ENCODE results near the gene PRKCI. TPM values are rescaled to one million over a fixed set of nuclear protein-coding genes. Genes with fewer than 3 reads are reported as not detected.

The PRKCI gene
- total RNA-seq, 1 donor from 2014 or later, result 64.0 TPM

- Mint-ChIP-seq H3K4me1 (peaks cover 48% of the 10 kb centered on the region), H3K27me3 (ENCODE audit: low read depth) (no peaks in the 10 kb centered on the region), H3K27ac (peak overlapping the region; percentile 83), H3K9me3 (no peaks in the 10 kb centered on the region), H3K4me3 (no peak overlapping the region), H3K36me3 (no peaks in the 10 kb centered on the region)
- no peak for DNase-seq (ENCODE audit: low spot score in 2 of 2, unreplicated experiment in 2 of 2)
- TF ChIP-seq CTCF (IDR thresholded peaks at IDR 0.05; ENCODE audit: unreplicated experiment), result no peak
Observed at GRCh38 chr3:170317954-170318353, 95.7 kb downstream of the PRKCI start.

GRCh38 chr3:170320461-170321121, 98.4 kb downstream of the PRKCI start:
- no peaks in the 10 kb centered on the region for H3K27me3 Mint-ChIP-seq (ENCODE audit: low read depth)
- peaks cover 2% of the 10 kb centered on the region for H3K9me3 Mint-ChIP-seq
- peaks cover 58% of the 10 kb centered on the region for H3K4me1 Mint-ChIP-seq
- H3K4me3 Mint-ChIP-seq, result no peak overlapping the region
- H3K36me3 Mint-ChIP-seq, result peaks cover 2% of the 10 kb centered on the region
- peak overlapping the region; percentile 91 for H3K27ac Mint-ChIP-seq
- DNase-seq (ENCODE audit: low spot score in 2 of 2, unreplicated experiment in 2 of 2), result no peak
- no peak for TF ChIP-seq CTCF (IDR thresholded peaks at IDR 0.05; ENCODE audit: unreplicated experiment)

- TF ChIP-seq CTCF (IDR thresholded peaks at IDR 0.05; ENCODE audit: unreplicated experiment), result no peak
- no peaks in the 10 kb centered on the region for H3K27me3 Mint-ChIP-seq (ENCODE audit: low read depth)
- DNase-seq (ENCODE audit: low spot score in 2 of 2, unreplicated experiment in 2 of 2), result no peak
- peaks cover 2% of the 10 kb centered on the region for H3K36me3 Mint-ChIP-seq
- peaks cover 58% of the 10 kb centered on the region for H3K4me1 Mint-ChIP-seq
- peak overlapping the region; percentile 3 for H3K4me3 Mint-ChIP-seq
- peaks cover 3% of the 10 kb centered on the region for H3K9me3 Mint-ChIP-seq
- peak overlapping the region; percentile 91 for H3K27ac Mint-ChIP-seq
Observed at GRCh38 chr3:170321321-170322034, 99.3 kb downstream of the PRKCI start.

- peak overlapping the region; percentile 28 for H3K4me3 Mint-ChIP-seq
- H3K27me3 Mint-ChIP-seq (ENCODE audit: low read depth), result no peaks in the 10 kb centered on the region
- peaks cover 2% of the 10 kb centered on the region for H3K36me3 Mint-ChIP-seq
- DNase-seq (ENCODE audit: low spot score in 2 of 2, unreplicated experiment in 2 of 2), result no peak
- peaks cover 49% of the 10 kb centered on the region for H3K4me1 Mint-ChIP-seq
- peaks cover 9% of the 10 kb centered on the region for H3K9me3 Mint-ChIP-seq
- H3K27ac Mint-ChIP-seq, result peak overlapping the region; percentile 85
- no peak for TF ChIP-seq CTCF (IDR thresholded peaks at IDR 0.05; ENCODE audit: unreplicated experiment)
Observed at GRCh38 chr3:170322566-170323269, 100.5 kb downstream of the PRKCI start.

- H3K9me3 Mint-ChIP-seq, result peaks cover 9% of the 10 kb centered on the region
- TF ChIP-seq CTCF (IDR thresholded peaks at IDR 0.05; ENCODE audit: unreplicated experiment), result no peak
- H3K27me3 Mint-ChIP-seq (ENCODE audit: low read depth), result no peaks in the 10 kb centered on the region
- no peak overlapping the region for H3K4me3 Mint-ChIP-seq
- H3K36me3 Mint-ChIP-seq, result peaks cover 2% of the 10 kb centered on the region
- H3K27ac Mint-ChIP-seq, result peak overlapping the region; percentile 85
- H3K4me1 Mint-ChIP-seq, result peaks cover 44% of the 10 kb centered on the region
- DNase-seq (ENCODE audit: low spot score in 2 of 2, unreplicated experiment in 2 of 2), result no peak
Observed at GRCh38 chr3:170323331-170323730, 101.1 kb downstream of the PRKCI start.
